IPS DF 19.7 (cell line): Measurements from ENCODE around the gene TGM1.

ENCODE experiments used
- DNase-seq: peaks from one replicate; pipeline ENCODE4 v3.0.0-alpha.2; 2013; ENCODE audit warnings: low read depth, low spot score

The TGM1 gene

GRCh38 chr14:24292118-24292807, 29.3 kb upstream of the TGM1 start:
- DNase-seq: no peak

DNA sequence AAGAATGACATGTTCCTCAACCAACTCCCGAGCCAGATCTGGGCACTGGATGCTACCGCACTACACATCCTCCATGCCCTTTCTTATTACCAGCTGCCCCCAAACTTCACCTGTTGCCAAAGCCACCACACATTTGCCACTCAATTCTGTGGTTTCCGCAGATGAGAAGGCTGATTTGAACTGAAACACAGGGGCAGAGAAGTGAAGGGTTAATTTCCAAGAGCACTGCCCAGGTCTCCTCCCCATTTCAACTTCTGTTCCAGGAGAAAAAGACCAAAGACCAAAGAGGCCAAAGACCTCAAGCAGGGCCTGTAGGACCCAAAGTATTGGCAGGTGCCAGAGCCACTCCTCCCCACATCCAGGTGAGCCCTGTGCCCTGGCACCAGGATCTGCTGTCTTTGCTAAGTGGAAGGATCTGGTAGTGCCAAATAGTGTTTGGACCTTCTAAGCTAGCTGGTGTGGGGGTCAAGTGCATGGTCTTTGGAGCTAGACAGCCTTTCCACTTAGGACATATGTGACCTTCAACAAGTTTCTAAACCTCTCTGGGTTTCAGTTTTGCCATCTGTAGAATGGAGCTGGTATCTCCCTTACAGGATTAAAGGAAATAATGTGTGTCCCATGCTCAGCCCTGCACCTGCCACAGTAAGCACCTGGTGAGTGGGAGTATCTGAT, 28.6 kb upstream of the TGM1 start:
- no peak for DNase-seq

- no peak for DNase-seq
These were observed 27.8 kb upstream of the TGM1 start for GRCh38 chr14:24290746-24291145.

DNA sequence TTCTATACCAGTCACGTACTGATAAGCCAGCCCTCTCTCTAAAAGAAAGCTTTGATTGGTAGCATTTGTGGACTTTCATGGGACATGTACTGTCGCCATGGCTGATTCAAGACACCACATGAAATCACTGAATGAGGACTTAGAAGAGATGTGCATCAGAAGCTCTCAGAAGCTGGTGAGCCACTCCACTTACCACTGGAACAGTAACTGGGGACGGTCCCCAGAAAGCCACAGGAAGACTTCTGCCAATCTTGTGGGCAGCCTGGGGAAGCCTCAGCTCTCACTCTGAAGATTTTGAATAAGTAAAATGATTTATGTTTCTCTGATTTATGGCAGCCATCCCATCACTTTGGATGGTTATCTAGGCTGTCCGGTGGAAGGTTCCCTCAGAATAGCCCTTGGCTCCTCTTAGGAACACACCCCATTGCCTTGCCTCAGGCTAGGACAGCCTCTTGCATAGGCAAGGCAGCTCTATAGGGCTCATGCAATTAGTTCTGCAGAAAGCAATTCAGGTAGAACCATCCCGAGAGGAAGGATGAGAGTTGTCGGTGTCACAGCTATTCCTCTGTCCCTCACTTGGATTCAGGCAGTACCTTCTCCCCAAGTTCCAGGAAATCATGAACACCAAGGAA, 26.8 kb upstream of the TGM1 start:
- DNase-seq: no peak

DNA sequence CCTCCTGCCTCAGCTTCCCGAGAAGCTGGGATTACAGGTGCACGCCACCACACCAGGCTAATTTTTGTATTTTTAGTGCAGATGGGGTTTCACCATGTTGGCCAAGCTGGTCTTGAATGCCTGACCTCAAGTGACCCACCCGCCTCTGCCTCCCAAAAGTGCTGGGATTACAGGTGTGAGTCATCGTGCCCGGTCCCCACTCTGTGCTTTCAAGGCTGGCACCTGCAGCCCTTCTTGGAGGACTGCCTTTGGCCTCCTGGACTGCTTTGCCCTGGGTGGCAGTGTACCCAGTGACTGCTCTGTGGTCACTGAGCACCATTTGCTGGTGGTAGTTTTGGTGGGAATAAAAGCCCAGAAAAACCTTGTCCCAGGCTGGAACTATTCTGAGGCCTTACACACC, 24.0 kb upstream of the TGM1 start:
- no peak for DNase-seq

GRCh38 chr14:24285351-24285750, 22.4 kb upstream of the TGM1 start:
- no peak for DNase-seq

- DNase-seq: no peak
These were observed 21.6 kb upstream of the TGM1 start for GRCh38 chr14:24284501-24285035.

GRCh38 chr14:24283796-24284460, 21.0 kb upstream of the TGM1 start:
- DNase-seq: no peak

DNA sequence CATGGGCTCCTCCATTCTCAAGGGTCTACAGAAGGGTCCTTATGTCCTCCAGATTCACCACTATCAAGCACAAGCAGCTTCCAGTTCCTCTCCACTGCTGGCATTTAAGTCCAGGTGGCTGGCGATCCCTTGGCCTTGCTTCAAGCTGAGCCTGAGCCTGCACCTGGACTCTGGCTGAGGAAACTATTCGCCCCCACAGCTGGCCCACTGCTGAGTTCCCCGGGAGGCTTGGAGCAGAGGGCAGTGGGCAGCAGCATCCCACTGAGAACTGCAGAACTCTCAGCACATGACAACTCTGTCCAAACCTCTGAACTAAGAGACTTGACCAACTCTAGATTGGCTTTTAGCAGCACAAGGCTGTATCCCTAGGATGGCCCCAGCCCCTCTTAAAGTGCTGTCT, 19.8 kb upstream of the TGM1 start:
- no peak for DNase-seq

DNA sequence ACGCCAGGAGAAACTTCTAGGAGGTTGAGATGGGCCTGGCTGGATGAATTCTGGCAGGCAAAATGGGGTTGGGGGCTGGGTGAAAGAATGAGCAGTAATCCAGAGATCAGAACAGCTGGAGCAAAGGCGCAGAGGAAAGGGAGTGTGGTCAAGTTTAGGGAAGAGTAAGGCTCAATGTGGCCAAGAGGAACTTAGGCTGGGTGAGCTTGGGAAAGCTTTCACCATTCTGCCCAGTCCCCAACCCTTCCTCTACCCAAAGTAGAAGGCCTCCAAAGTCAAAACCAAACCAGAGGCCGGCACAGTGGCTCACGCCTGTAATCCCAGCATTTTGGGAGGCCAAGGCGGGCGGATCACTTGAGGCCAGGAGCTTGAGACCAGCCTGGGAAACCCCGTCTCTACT, 18.7 kb upstream of the TGM1 start:
- DNase-seq: no peak

DNA sequence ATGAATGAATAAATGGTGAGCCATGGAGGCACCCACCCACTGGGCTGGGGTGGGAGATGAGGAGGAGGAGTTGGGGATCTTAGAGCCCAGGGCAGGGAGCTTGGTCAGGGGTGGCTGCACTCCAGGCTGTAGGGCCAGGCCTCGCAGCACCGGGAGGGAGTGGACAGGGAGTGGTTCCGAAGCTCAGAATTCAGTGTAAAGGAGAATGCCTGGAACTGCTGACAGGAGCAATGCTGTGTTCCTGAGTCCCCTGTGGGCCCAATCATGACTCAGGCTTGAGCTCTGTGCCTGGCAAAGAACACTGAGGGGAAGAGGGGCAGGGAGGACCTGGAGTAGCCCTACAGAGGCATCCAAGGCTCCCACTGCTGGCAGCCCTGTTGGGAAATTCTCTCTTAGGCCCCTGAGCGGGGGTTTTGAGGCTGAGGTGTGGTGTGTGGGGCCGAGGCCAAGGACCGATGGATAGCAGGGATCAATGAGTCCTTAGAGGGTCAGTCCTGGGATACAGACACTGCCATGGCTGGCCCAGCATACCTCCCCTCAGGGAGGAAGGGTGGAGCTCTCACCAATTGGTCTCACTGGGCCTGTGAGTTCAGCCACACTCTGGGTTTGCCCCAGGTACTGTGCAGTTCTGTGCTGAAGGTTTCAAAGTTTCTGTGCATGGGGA, 18.0 kb upstream of the TGM1 start:
- no peak for DNase-seq

DNA sequence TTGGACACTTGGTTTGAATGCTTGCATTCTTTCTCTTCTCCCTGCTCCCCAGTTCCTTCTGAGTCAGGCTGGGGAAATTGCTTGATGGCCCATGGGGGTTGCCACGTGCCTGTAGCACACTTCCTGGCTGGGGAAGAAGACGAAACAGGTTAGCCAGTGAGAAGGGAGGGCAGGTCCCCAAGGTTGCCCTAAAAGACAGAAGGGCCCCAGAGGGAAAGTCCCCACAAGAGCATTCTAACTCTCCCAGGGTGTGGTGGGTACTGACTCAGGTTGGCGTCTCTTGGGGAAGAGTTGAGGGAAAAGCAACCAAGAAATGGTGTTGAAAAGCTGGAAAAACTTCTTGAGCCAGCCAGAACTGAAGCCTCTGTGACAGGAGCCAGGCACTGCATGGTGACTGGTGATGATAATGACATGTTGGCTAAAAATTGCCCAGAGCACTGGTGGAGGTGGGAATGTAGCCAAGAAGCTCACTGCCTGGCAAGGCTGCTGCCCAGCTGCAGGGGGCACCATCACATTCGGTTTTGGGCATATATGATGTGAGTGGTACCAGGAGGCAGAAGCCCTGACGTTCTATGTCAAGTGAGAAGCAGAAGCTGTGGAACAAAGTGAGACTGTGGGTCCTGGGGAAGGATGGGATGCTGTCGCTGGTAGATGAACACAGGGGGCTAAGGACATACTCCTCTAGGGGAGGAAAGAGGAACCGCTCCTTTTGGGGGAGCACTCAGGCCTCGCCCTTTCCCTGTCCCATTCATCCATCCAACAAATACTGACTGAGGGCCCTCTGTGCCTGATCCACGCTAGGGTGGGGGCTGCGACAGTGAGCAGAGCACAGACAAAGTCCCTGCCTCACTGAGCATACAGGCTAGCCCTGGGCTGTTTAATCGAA, 16.6 kb upstream of the TGM1 start:
- DNase-seq: no peak

DNA sequence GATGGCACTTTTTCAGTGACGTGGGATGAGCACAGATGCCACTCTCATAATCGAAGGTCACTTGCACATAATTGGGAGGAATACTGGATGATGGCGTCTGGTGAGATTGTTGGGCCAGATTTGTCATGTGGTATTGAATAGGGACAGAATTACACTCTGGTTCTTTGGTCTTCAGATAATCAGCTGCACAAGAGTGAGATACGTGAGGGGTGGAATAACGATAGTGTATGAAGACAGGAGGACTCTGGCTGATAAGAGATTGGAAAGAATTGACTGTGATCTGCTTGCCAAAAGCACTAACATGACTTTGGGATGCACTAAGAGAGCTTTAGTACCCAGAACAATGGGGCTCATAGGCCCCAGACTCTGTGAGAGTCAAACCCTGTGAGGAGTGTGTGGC, 15.4 kb upstream of the TGM1 start:
- no peak for DNase-seq

DNA sequence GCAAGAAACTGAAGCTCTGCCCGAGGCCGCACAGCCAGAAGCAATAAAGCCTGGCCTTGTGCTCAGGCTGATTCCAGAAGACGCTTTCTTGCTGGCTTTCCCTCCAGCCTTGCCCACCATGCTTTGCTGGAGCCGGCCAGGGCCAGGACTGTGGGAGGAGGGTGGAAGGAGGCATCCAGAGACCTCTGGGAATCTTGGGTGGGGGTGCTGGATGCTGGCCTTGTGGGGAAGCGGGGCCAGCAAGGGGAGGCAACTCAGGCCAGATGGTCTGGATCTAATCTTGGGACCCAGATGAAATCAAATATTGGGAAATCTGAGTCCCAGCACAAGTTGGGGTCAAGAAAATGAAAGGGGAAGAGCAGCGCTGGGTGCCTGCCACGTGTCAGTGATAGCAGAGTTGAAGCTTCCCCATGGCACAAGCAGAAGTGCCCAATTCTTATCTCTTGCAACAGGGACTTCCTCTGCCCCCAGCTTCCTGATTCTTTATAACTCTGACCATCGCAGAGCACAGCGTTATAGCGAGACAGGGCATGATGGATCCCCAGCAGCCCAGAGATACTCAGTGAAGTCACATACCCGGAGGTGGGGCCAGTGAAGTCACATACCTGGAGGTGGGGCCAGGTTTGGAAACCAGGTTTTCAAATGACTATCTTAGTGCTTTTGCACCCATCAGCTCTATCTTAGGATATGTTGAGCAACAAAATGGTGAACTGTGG, 14.8 kb upstream of the TGM1 start:
- DNase-seq: no peak

GRCh38 chr14:24277071-24277470, 14.1 kb upstream of the TGM1 start:
- no peak for DNase-seq

- DNase-seq: no peak
These were observed 11.1 kb upstream of the TGM1 start for GRCh38 chr14:24274101-24274543.

- no peak for DNase-seq
These were observed 10.5 kb upstream of the TGM1 start for GRCh38 chr14:24273422-24273998.

DNA sequence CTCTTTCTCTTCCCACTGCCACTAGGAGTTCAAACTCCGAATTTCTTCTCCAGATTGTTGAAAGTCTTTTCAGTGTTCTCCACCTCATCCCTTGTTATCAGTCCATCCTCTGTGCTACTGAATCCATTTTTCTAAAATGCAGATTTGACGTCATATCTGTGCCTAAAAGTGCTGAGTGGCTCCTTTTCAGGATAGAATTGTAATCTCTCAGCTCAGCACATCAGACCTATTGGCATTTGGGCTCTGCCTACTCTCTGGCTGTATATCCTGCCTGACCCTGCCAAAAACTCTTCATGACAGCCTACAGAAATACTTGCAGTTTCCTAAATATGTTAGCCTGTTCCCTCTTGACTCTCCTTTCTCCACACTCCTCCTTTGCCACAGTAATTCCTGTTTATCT, 9.5 kb upstream of the TGM1 start:
- no peak for DNase-seq

DNA sequence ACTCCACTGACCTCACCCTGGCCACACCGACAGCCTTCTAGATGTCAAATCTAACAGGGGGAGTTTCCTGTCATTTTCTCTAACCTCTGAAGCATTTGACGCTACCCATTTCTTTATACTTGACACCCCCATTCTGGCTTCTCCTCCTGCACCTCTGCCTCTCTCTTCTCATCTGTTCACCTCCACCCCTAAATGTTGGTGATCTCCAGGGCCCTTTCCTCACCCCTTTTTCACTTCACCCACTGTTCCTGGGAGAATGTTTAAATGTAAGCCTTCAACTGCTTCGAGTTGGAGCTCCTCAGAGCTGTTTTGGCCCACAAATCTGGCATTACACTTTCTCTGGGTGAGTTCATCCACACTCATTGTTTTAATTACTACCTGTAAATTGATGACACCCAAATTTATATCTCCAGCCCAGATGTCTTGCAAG, 8.9 kb upstream of the TGM1 start:
- DNase-seq: no peak
